ENCODE measurements around the gene GCNT2.
"Not testable (repeated sequence)": the region's sequence is repeated elsewhere in the genome, so short reads cannot be mapped to it uniquely, and the experiment has no call there.

The GCNT2 gene

GRCh38 chr6:10514049-10514780 lies 6.9 kb upstream of the GCNT2 start:
- DNase-seq (ENCODE audit: low spot score) = no peak

GRCh38 chr6:10516953-10517352 lies 4.2 kb upstream of the GCNT2 start:
- DNase-seq (ENCODE audit: low spot score) = no peak

GRCh38 chr6:10518557-10519407 lies 2.4 kb upstream of the GCNT2 start:
- DNase-seq (ENCODE audit: low spot score) = no peak

GRCh38 chr6:10519408-10519697 lies 1.8 kb upstream of the GCNT2 start:
- DNase-seq (ENCODE audit: low spot score) = not testable (repeated sequence)

GRCh38 chr6:10520468-10520867 lies 683 bp upstream of the GCNT2 start:
- no peak for DNase-seq (ENCODE audit: low spot score)

GRCh38 chr6:10522929-10523573 lies 1.9 kb downstream of the GCNT2 start:
- no peak for DNase-seq (ENCODE audit: low spot score)

- DNase-seq (ENCODE audit: low spot score) = no peak
Observed at GRCh38 chr6:10526156-10526555, 5.0 kb downstream of the GCNT2 start.

GRCh38 chr6:10528158-10528981 lies 7.2 kb downstream of the GCNT2 start:
- no peak for DNase-seq (ENCODE audit: low spot score)

- no peak for DNase-seq (ENCODE audit: low spot score)
Observed at GRCh38 chr6:10529231-10529801, 8.2 kb downstream of the GCNT2 start.

- not testable (repeated sequence) for DNase-seq (ENCODE audit: low spot score)
Observed at GRCh38 chr6:10529828-10530374, 8.8 kb downstream of the GCNT2 start.

- no peak for DNase-seq (ENCODE audit: low spot score)
Observed at GRCh38 chr6:10531503-10531902, 10.4 kb downstream of the GCNT2 start.

- no peak for DNase-seq (ENCODE audit: low spot score)
Observed at GRCh38 chr6:10531942-10532341, 10.8 kb downstream of the GCNT2 start.

- no peak for DNase-seq (ENCODE audit: low spot score)
Observed at GRCh38 chr6:10532392-10532791, 11.2 kb downstream of the GCNT2 start.

GRCh38 chr6:10534419-10534762 lies 13.2 kb downstream of the GCNT2 start:
- no peak for DNase-seq (ENCODE audit: low spot score)

GRCh38 chr6:10535193-10535592 lies 14.0 kb downstream of the GCNT2 start:
- no peak for DNase-seq (ENCODE audit: low spot score)

- DNase-seq (ENCODE audit: low spot score) = no peak
Observed at GRCh38 chr6:10537726-10538125, 16.6 kb downstream of the GCNT2 start.

- DNase-seq (ENCODE audit: low spot score) = no peak
Observed at GRCh38 chr6:10540073-10540746, 19.1 kb downstream of the GCNT2 start.

- no peak for DNase-seq (ENCODE audit: low spot score)
Observed at GRCh38 chr6:10541591-10541990, 20.4 kb downstream of the GCNT2 start.

GRCh38 chr6:10542213-10542612 lies 21.1 kb downstream of the GCNT2 start:
- DNase-seq (ENCODE audit: low spot score) = no peak

GRCh38 chr6:10543488-10543887 lies 22.3 kb downstream of the GCNT2 start:
- no peak for DNase-seq (ENCODE audit: low spot score)

- no peak for DNase-seq (ENCODE audit: low spot score)
Observed at GRCh38 chr6:10545482-10545881, 24.3 kb downstream of the GCNT2 start.

Measured in SK-N-DZ (cell line).